Skeletal muscle tissue (tissue), 4 donors: ENCODE data around the gene AFF3. TPM values are rescaled to one million over a fixed set of nuclear protein-coding genes. Genes with fewer than 3 reads are reported as not detected.

ENCODE experiments used
- H3K27ac ChIP-seq: one replicate; pipeline ENCODE4 v1.7.0; 2013; ENCODE audit warnings: mild to moderate bottlenecking, low read depth, low read length, inconsistent platforms
- H3K27me3 ChIP-seq, 3 donors: one replicate each; pipeline ENCODE4 v1.7.0; 2013; ENCODE audit warnings: low read length in 3 of 3; ENCODE audit not compliant: control insufficient read depth in 3 of 3, insufficient read depth in 3 of 3
- H3K36me3 ChIP-seq, 3 donors: one replicate each; pipeline ENCODE4 v1.7.0; 2013; ENCODE audit warnings: low read length in 3 of 3; ENCODE audit not compliant: control insufficient read depth in 3 of 3, insufficient read depth in 3 of 3
- H3K4me1 ChIP-seq, 3 donors: one replicate each; pipeline ENCODE4 v1.7.0; 2013; ENCODE audit warnings: low read length in 3 of 3, mild to moderate bottlenecking in 3 of 3; ENCODE audit not compliant: control insufficient read depth in 3 of 3, insufficient read depth in 3 of 3
- H3K4me3 ChIP-seq, 3 donors: one replicate each; pipeline ENCODE4 v1.7.0; 2013; ENCODE audit warnings: low read length in 3 of 3
- H3K9ac ChIP-seq, 3 donors: one replicate each; pipeline ENCODE4 v1.7.0; 2013; ENCODE audit warnings: low read length in 3 of 3, mild to moderate bottlenecking in 3 of 3, moderate library complexity in 2 of 3, low read depth in 1 of 3
- H3K9me3 ChIP-seq, 3 donors: one replicate each; pipeline ENCODE4 v1.7.0; 2013; ENCODE audit warnings: low read length in 3 of 3; ENCODE audit not compliant: control insufficient read depth in 3 of 3
- total RNA-seq: library from RNA; depleted of rRNA; stranded (reverse); fragments of >200 nt; gene quantifications from one replicate; pipeline ENCODE4 v1.2.3, GENCODE V29; 2014
- donor health status: Osteomylitis.

Gene AFF3
- total RNA-seq, 1 donor from 2014 or later = 8.4 TPM

- Histone ChIP-seq H3K4me3 (no peak overlapping the region), H3K9ac (no peak overlapping the region), H3K9me3 (no peaks in the 10 kb centered on the region), H3K27ac (no peak overlapping the region), H3K27me3 (peaks cover 0 to 8% (median 0%) of the 10 kb centered on the region in 3 donors), H3K36me3 (no peaks in the 10 kb centered on the region), H3K4me1 (no peaks in the 10 kb centered on the region)
These were observed 137.4 kb downstream of the AFF3 start for GRCh38 chr2:100004959-100005387.

GRCh38 chr2:100004348-100004884 is 138.0 kb downstream of the AFF3 start:
- no peak overlapping the region for H3K9ac ChIP-seq
- no peak overlapping the region for H3K27ac ChIP-seq
- H3K36me3 ChIP-seq = no peaks in the 10 kb centered on the region
- H3K9me3 ChIP-seq = no peaks in the 10 kb centered on the region
- H3K4me3 ChIP-seq = no peak overlapping the region
- peaks cover 0 to 5% (median 0%) of the 10 kb centered on the region in 3 donors for H3K27me3 ChIP-seq
- no peaks in the 10 kb centered on the region for H3K4me1 ChIP-seq

- no peak overlapping the region for H3K9ac ChIP-seq
- no peaks in the 10 kb centered on the region for H3K9me3 ChIP-seq
- no peak overlapping the region for H3K27ac ChIP-seq
- H3K4me1 ChIP-seq = no peaks in the 10 kb centered on the region
- no peak overlapping the region for H3K4me3 ChIP-seq
- no peaks in the 10 kb centered on the region for H3K36me3 ChIP-seq
- peaks cover 0 to 5% (median 0%) of the 10 kb centered on the region in 3 donors for H3K27me3 ChIP-seq
These were observed 140.3 kb downstream of the AFF3 start for GRCh38 chr2:100002059-100002458.

GRCh38 chr2:100000915-100001707 is 141.3 kb downstream of the AFF3 start:
- no peak overlapping the region for H3K27ac ChIP-seq
- H3K36me3 ChIP-seq = no peaks in the 10 kb centered on the region
- no peak overlapping the region for H3K9ac ChIP-seq
- H3K4me1 ChIP-seq = no peaks in the 10 kb centered on the region
- H3K9me3 ChIP-seq = no peaks in the 10 kb centered on the region
- no peaks in the 10 kb centered on the region for H3K27me3 ChIP-seq
- H3K4me3 ChIP-seq = no peak overlapping the region

- Histone ChIP-seq H3K9ac (no peak overlapping the region), H3K9me3 (no peaks in the 10 kb centered on the region), H3K36me3 (no peaks in the 10 kb centered on the region), H3K27me3 (no peaks in the 10 kb centered on the region), H3K4me1 (no peaks in the 10 kb centered on the region), H3K4me3 (no peak overlapping the region), H3K27ac (no peak overlapping the region)
These were observed 143.6 kb downstream of the AFF3 start for GRCh38 chr2:99998651-99999320.

GRCh38 chr2:99989905-99990304 is 152.5 kb downstream of the AFF3 start:
- H3K27ac ChIP-seq = no peak overlapping the region
- no peaks in the 10 kb centered on the region for H3K27me3 ChIP-seq
- no peak overlapping the region for H3K9ac ChIP-seq
- H3K4me3 ChIP-seq = no peak overlapping the region
- H3K9me3 ChIP-seq = no peaks in the 10 kb centered on the region
- H3K36me3 ChIP-seq = no peaks in the 10 kb centered on the region
- no peaks in the 10 kb centered on the region for H3K4me1 ChIP-seq

- no peak overlapping the region for H3K4me3 ChIP-seq
- no peaks in the 10 kb centered on the region for H3K36me3 ChIP-seq
- H3K9me3 ChIP-seq = no peaks in the 10 kb centered on the region
- no peaks in the 10 kb centered on the region for H3K4me1 ChIP-seq
- no peak overlapping the region for H3K9ac ChIP-seq
- no peaks in the 10 kb centered on the region for H3K27me3 ChIP-seq
- no peak overlapping the region for H3K27ac ChIP-seq
These were observed 153.8 kb downstream of the AFF3 start for GRCh38 chr2:99988599-99988998.

- no peak overlapping the region for H3K9ac ChIP-seq
- no peak overlapping the region for H3K27ac ChIP-seq
- H3K4me3 ChIP-seq = no peak overlapping the region
- no peaks in the 10 kb centered on the region for H3K9me3 ChIP-seq
- H3K27me3 ChIP-seq = no peaks in the 10 kb centered on the region
- no peaks in the 10 kb centered on the region for H3K36me3 ChIP-seq
- H3K4me1 ChIP-seq = no peaks in the 10 kb centered on the region
These were observed 155.2 kb downstream of the AFF3 start for GRCh38 chr2:99987160-99987559.

- Histone ChIP-seq H3K4me1 (no peaks in the 10 kb centered on the region), H3K27ac (no peak overlapping the region), H3K27me3 (no peaks in the 10 kb centered on the region), H3K9ac (no peak overlapping the region), H3K4me3 (no peak overlapping the region), H3K9me3 (no peaks in the 10 kb centered on the region), H3K36me3 (no peaks in the 10 kb centered on the region)
These were observed 157.4 kb downstream of the AFF3 start for GRCh38 chr2:99984799-99985515.
